ENCODE measurements around the gene PTPRZ1. TPM values are rescaled to one million over a fixed set of nuclear protein-coding genes. Genes with fewer than 3 reads are reported as not detected.

The PTPRZ1 gene
- total RNA-seq, 1 donor from 2014 or later, result 2.5 TPM

DNA sequence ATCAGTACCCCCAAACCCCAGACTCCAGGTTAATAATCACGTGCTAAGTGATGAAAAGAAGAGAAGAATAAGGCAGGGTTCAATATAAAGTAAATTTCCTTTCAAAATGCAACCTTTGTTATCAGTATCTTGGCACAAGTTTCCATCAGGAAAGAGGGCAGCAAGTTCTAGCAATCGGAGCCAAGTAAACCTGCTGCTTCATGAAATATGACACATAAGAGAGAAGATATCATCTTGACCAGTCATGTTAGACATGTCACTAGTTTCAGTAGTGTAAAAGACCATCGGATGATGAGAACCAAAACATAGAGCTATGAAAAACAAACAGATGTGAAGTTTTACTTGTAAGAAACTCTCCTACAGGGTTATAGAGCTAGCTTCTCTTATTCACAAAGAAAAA lies 227.1 kb downstream of the PTPRZ1 start:
- Mint-ChIP-seq H3K9me3 (ENCODE audit: unreplicated experiment) (no peaks in the 10 kb centered on the region), H3K4me3 (ENCODE audit: unreplicated experiment) (no peak overlapping the region), H3K36me3 (ENCODE audit: low read depth, unreplicated experiment) (peaks cover 21% of the 10 kb centered on the region), H3K27ac (ENCODE audit: unreplicated experiment) (peak overlapping the region; percentile 27), H3K27me3 (ENCODE audit: unreplicated experiment) (no peaks in the 10 kb centered on the region), H3K4me1 (ENCODE audit: unreplicated experiment) (no peaks in the 10 kb centered on the region)
- TF ChIP-seq, protein P1, sequence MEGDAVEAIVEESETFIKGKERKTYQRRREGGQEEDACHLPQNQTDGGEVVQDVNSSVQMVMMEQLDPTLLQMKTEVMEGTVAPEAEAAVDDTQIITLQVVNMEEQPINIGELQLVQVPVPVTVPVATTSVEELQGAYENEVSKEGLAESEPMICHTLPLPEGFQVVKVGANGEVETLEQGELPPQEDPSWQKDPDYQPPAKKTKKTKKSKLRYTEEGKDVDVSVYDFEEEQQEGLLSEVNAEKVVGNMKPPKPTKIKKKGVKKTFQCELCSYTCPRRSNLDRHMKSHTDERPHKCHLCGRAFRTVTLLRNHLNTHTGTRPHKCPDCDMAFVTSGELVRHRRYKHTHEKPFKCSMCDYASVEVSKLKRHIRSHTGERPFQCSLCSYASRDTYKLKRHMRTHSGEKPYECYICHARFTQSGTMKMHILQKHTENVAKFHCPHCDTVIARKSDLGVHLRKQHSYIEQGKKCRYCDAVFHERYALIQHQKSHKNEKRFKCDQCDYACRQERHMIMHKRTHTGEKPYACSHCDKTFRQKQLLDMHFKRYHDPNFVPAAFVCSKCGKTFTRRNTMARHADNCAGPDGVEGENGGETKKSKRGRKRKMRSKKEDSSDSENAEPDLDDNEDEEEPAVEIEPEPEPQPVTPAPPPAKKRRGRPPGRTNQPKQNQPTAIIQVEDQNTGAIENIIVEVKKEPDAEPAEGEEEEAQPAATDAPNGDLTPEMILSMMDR (IDR thresholded peaks at IDR 0.05; ENCODE audit: unreplicated experiment), result no peak
- no peak for DNase-seq (ENCODE audit: low spot score)

DNA sequence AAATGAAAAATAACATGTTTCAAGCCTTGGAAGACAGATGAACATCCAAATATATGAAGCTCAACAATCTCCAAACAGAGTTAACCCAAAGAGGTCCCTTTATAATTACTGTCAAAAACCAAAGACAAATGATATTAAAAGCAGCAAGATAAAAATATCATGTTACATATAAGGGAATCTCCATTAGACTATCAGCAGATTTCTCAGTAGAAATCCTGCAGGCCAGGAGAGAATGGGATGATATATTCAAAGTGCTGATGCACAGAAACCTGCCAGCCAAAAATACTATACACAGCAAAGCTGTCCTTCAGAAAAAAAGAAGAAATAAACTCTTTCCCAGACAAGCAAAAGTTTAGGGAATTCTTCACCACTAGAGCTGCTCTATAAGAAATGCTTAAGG lies 230.1 kb downstream of the PTPRZ1 start:
- no peaks in the 10 kb centered on the region for H3K4me1 Mint-ChIP-seq (ENCODE audit: unreplicated experiment)
- H3K36me3 Mint-ChIP-seq (ENCODE audit: low read depth, unreplicated experiment), result peaks cover 42% of the 10 kb centered on the region
- no peak overlapping the region for H3K4me3 Mint-ChIP-seq (ENCODE audit: unreplicated experiment)
- no peak overlapping the region for H3K27ac Mint-ChIP-seq (ENCODE audit: unreplicated experiment)
- TF ChIP-seq, protein P1 (IDR thresholded peaks at IDR 0.05; ENCODE audit: unreplicated experiment), result no peak
- no peaks in the 10 kb centered on the region for H3K27me3 Mint-ChIP-seq (ENCODE audit: unreplicated experiment)
- no peaks in the 10 kb centered on the region for H3K9me3 Mint-ChIP-seq (ENCODE audit: unreplicated experiment)
- no peak for DNase-seq (ENCODE audit: low spot score)
